KG1 (cell line): Measurements from ENCODE around the gene TSPAN15.
"Not testable (repeated sequence)": the region's sequence is repeated elsewhere in the genome, so short reads cannot be mapped to it uniquely, and the experiment has no call there.

Experiments
- DNase-seq: peaks from one replicate; lab custom pipeline; 2025; lab: John Stamatoyannopoulos, UW

Gene TSPAN15

GRCh38 chr10:69446650-69447151 lies 4.6 kb upstream of the TSPAN15 start:
- DNase-seq: no peak

GRCh38 chr10:69449841-69450240 lies 1.4 kb upstream of the TSPAN15 start:
- no peak for DNase-seq

GRCh38 chr10:69450395-69450794 lies 870 bp upstream of the TSPAN15 start:
- DNase-seq: not testable (repeated sequence)

- no peak for DNase-seq
Observed at GRCh38 chr10:69451784-69452251, 553 bp downstream of the TSPAN15 start.

- DNase-seq: no peak
Observed at GRCh38 chr10:69452676-69453415, 1.6 kb downstream of the TSPAN15 start.

GRCh38 chr10:69453795-69454194 lies 2.5 kb downstream of the TSPAN15 start:
- no peak for DNase-seq

- DNase-seq: no peak
Observed at GRCh38 chr10:69455006-69455763, 3.9 kb downstream of the TSPAN15 start.

- DNase-seq: no peak
Observed at GRCh38 chr10:69456880-69457693, 5.8 kb downstream of the TSPAN15 start.

- DNase-seq: no peak
Observed at GRCh38 chr10:69457771-69458237, 6.5 kb downstream of the TSPAN15 start.

- no peak for DNase-seq
Observed at GRCh38 chr10:69458430-69459100, 7.3 kb downstream of the TSPAN15 start.

GRCh38 chr10:69459101-69459790 lies 8.0 kb downstream of the TSPAN15 start:
- DNase-seq: no peak

- no peak for DNase-seq
Observed at GRCh38 chr10:69459893-69460575, 8.8 kb downstream of the TSPAN15 start.

GRCh38 chr10:69460576-69461242 lies 9.4 kb downstream of the TSPAN15 start:
- no peak for DNase-seq

- DNase-seq: no peak
Observed at GRCh38 chr10:69461243-69462025, 10.2 kb downstream of the TSPAN15 start.

- no peak for DNase-seq
Observed at GRCh38 chr10:69463886-69464285, 12.6 kb downstream of the TSPAN15 start.

GRCh38 chr10:69464401-69464800 lies 13.1 kb downstream of the TSPAN15 start:
- DNase-seq: no peak

- DNase-seq: no peak
Observed at GRCh38 chr10:69464801-69465401, 13.6 kb downstream of the TSPAN15 start.

- no peak for DNase-seq
Observed at GRCh38 chr10:69465457-69466157, 14.3 kb downstream of the TSPAN15 start.
